ENCODE data around the gene OR10H1.
"Not testable (repeated sequence)": the region's sequence is repeated elsewhere in the genome, so short reads cannot be mapped to it uniquely, and the experiment has no call there.

The OR10H1 gene

GRCh38 chr19:15815306-15815705, at the start of gene OR10H1:
Gene OR10H1 (minus strand): TSS chr19:15815664. CDS start chr19:15808037, 7,627 bp downstream.
- DNase-seq = no peak

GRCh38 chr19:15864824-15865223, 49.4 kb upstream of the OR10H1 start:
- no peak for DNase-seq

- DNase-seq = no peak
Observed at GRCh38 chr19:15863272-15863671, 47.8 kb upstream of the OR10H1 start.

GRCh38 chr19:15862444-15862843, 47.0 kb upstream of the OR10H1 start:
- DNase-seq = no peak

- DNase-seq = no peak
Observed at GRCh38 chr19:15860522-15860921, 45.1 kb upstream of the OR10H1 start.

- no peak for DNase-seq
Observed at GRCh38 chr19:15859187-15859586, 43.7 kb upstream of the OR10H1 start.

- DNase-seq = no peak
Observed at GRCh38 chr19:15850385-15850784, 34.9 kb upstream of the OR10H1 start.

- no peak for DNase-seq
Observed at GRCh38 chr19:15846923-15847322, 31.5 kb upstream of the OR10H1 start.

GRCh38 chr19:15843894-15844222, 28.4 kb upstream of the OR10H1 start:
- DNase-seq = not testable (repeated sequence)

GRCh38 chr19:15843203-15843893, 27.9 kb upstream of the OR10H1 start:
- peak in 1 of 2 donors; percentile 22 for DNase-seq

GRCh38 chr19:15841875-15842569, 26.6 kb upstream of the OR10H1 start:
- no peak for DNase-seq

GRCh38 chr19:15840833-15841232, 25.4 kb upstream of the OR10H1 start:
- no peak for DNase-seq

- not testable (repeated sequence) for DNase-seq
Observed at GRCh38 chr19:15839888-15840287, 24.4 kb upstream of the OR10H1 start.

- no peak for DNase-seq
Observed at GRCh38 chr19:15838351-15838750, 22.9 kb upstream of the OR10H1 start.

GRCh38 chr19:15837221-15837731, 21.8 kb upstream of the OR10H1 start:
- DNase-seq = no peak

- DNase-seq = peak; percentile 95 to 96
Observed at GRCh38 chr19:15836330-15837220, 21.1 kb upstream of the OR10H1 start.

- DNase-seq = peak; percentile 64 to 84
Observed at GRCh38 chr19:15835565-15836329, 20.3 kb upstream of the OR10H1 start.

- not testable (repeated sequence) for DNase-seq
Observed at GRCh38 chr19:15834232-15834631, 18.8 kb upstream of the OR10H1 start.

- DNase-seq = no peak
Observed at GRCh38 chr19:15831626-15832025, 16.2 kb upstream of the OR10H1 start.

- no peak for DNase-seq
Observed at GRCh38 chr19:15829786-15830185, 14.3 kb upstream of the OR10H1 start.

GRCh38 chr19:15829306-15829698, 13.8 kb upstream of the OR10H1 start:
- no peak for DNase-seq

- not testable (repeated sequence) for DNase-seq
Observed at GRCh38 chr19:15828611-15829305, 13.3 kb upstream of the OR10H1 start.
